Hindlimb muscle (tissue), 1 donor: ENCODE data around the gene TMPO. TPM values are rescaled to one million over a fixed set of nuclear protein-coding genes. Genes with fewer than 3 reads are reported as not detected.
"Not testable (repeated sequence)": the region's sequence is repeated elsewhere in the genome, so short reads cannot be mapped to it uniquely, and the experiment has no call there.

Experiments used
- DNase-seq: peaks from one replicate; pipeline ENCODE4 v3.0.0-alpha.2; 2013
- polyA plus RNA-seq: library from polyadenylated mRNA; unstranded; fragments of 120-200 nt; gene quantifications from one replicate; pipeline ENCODE4 v1.2.1, GENCODE V29; 2013; ENCODE audit not compliant: insufficient read length

The TMPO gene
- 72.4 TPM for polyA plus RNA-seq

GRCh38 chr12:98515287-98516110 is at the start of gene TMPO:
TMPO (plus strand) TSS chr12:98515590; CDS start chr12:98515868, 278 bp downstream.
- DNase-seq, result peak; percentile 98

DNA sequence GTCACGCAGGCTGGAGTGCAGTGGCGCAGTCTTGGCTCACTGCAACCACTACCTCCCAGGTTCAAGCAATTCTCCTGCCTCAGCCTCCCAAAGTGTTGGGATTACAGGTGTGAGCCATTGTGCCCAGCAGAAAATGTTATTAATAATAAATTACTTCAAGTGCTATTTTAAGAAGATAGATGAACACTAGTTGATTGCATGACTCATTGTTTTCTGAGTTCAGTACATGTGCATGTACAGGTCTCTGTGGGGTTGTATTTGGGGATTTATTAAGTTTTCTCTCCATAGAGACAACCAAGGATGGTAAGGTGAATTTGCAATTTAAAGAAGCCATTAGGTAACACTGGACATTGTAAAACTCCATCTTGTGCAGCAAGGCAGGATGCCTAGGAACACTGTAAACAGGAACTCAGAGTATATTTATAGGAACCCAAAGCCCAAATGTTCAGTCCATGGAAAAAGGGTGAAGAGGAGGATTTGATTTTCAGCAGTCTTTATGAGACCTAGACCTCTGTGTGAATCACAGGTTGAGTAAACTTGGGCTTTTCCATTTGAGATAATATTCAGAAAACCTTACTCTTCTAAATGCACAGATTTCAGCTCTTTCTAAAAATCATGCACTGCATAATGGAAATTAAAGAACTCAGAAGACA is 49.3 kb upstream of the TMPO start:
- DNase-seq, result no peak

DNA sequence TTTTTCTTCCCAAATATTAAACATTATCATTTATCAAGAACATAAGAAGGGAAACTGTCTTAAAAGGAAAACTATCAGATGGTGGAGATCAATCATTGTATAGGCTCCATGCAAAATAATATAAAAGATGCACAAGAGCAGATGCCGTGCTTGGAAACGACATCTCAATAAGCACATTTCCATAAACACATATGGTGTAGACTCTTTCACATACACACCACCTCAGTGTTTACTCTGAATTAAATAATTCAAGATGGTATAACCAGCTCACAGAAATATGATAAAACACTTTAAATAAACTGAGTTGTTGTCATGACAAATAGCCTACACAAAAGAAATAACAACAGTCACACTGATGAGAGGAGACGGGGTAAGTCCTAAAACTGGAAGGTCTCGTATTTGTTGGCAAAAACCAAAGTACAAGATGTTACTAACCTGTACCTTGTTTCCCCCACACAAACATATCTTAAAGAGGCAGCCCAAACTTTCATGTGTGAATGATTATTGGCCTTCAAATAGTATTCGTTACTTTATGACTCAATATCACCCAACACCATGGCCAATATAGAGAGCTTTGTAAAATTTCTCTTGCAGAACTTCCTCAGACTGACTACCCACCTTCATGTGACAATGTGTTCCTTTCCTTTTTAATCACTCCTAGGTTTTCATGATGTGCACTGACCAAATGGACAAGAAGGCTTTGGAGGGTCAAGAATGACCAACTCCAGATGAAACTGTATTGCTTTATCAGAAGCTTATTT is 48.6 kb upstream of the TMPO start:
- no peak for DNase-seq

- DNase-seq, result no peak
These were observed 46.3 kb upstream of the TMPO start for GRCh38 chr12:98469109-98469508.

DNA sequence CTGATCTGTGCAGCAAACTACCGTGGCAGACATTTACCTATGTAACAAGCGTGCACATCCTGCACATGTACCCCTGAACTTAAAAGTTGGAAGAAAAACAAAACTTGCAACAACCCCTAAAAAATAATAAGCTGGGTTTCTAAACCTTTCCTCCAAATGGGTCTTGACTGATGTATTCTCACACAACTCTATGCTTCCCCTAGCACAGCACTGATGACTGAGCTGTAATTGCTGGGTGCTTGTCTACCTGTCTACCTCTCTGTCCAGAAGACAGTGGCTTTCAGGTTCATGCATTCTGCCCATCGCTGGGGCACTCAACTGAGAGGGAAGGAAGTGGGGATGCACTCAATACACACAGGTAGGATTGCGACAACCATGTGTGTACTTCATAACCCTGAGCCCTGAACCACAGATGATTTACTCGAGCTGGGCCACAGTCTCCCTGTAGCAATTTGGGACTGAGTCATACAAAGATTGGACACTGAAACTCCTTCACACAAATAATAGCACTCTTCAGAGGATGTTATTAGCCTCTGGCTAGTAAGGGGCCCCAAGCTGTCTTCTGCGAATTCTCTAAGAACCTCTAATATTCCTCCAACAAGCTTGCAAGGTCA is 44.8 kb upstream of the TMPO start:
- DNase-seq, result no peak

DNA sequence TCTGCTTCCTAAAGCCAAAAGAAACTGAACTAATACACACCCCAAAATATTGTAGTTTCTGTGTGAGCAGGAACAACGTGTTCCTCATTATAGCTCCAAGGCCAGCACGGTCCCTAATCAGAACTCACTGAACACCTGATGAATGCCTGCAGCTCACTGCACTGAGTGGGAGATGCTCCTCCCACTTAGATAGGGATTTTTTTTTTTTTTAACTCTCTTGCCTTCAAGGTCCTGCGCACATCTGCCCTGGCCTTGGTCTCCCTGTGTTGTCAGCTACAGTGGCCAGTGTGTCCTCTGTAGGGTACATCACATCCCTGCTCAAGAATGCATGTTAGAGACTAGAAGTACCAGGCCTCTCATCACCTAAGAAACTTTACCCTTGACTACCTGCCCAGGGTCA is 44.3 kb upstream of the TMPO start:
- no peak for DNase-seq

GRCh38 chr12:98475565-98475908 is 39.9 kb upstream of the TMPO start:
- DNase-seq, result no peak

GRCh38 chr12:98478606-98479005 is 36.8 kb upstream of the TMPO start:
- no peak for DNase-seq

GRCh38 chr12:98483621-98484503 is 31.5 kb upstream of the TMPO start:
- no peak for DNase-seq

GRCh38 chr12:98485792-98486340 is 29.5 kb upstream of the TMPO start:
- DNase-seq, result no peak

DNA sequence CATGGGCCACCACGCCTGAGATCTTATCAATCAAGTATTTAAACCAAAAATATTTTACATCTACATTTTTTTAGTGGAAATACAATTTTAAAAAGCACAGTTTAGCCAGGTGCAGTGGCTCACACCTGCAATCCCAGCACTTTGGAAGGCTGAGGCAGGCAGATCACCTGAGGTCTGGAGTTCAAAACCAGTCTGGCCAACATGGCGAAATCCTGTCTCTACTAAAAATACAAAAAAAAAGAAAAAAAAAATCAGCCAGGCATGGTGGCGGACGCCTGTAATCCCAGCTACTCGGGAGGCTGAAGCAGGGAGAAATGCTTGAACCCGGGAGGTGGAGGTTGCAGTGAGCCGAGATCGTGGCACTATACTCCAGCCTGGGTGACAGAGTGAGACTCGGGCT is 27.0 kb upstream of the TMPO start:
- not testable (repeated sequence) for DNase-seq

DNA sequence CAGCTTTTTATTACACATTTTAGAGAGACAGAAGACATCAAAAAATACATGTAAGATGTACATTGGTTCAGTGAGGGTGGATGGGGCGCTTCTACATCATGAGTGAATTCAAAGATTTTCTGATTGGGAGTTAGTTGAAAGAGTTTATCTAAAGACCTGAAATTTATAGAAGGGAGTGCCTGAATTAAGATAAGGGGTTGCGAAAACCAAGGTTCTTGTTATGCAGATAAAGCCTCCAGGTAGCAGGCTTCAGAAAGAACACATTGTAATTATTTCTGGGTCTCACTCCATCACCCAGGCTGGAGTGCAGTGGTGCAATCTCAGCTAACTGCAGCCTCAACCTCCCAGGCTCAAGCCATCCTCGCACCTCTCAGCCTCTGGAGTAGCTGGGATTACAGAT is 26.2 kb upstream of the TMPO start:
- DNase-seq, result no peak

DNA sequence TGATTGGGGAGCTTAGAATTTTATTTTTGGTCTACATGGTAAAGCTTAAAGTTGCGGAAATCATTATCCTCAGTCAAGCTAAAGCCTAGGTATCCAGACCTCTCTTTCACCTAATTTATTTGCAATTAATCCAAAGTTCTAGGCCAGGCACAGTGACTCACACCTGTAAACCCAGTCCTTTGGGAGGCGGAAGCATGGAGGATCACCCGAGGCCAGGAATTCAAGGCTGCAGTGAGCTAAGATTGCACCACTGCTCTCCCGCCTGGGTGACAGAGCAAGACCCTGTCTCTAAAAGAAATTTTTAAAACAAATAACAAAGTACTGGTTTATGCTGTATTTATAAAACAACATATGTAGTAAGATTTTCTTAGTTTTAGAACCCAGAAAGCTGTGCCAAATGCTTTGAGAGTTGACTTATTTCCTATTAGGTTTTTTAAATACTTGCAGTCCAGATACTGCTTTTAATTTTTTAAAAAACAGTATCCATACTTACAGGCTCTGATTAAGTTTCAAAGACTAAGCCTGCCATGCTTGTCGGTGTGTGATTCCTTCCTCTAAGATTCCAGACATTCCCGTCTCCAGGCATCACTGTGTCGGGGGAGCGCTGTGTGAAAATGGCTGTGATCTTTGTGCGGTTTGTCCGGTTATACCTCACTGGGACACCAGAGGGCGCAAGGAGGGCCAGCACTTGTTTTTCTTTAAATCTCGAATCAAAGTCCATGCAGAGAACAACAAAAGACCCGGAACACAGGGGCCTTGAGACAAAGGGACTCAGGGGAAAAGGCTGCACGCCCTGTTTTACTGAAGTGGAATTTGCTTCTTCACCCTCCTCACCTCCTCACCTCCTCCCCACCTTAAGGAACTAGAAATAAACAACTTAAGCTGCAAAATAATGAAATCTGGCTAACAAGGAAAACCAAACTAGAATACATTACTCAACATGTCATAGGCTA is 24.6 kb upstream of the TMPO start:
- DNase-seq, result peak; percentile 88

DNA sequence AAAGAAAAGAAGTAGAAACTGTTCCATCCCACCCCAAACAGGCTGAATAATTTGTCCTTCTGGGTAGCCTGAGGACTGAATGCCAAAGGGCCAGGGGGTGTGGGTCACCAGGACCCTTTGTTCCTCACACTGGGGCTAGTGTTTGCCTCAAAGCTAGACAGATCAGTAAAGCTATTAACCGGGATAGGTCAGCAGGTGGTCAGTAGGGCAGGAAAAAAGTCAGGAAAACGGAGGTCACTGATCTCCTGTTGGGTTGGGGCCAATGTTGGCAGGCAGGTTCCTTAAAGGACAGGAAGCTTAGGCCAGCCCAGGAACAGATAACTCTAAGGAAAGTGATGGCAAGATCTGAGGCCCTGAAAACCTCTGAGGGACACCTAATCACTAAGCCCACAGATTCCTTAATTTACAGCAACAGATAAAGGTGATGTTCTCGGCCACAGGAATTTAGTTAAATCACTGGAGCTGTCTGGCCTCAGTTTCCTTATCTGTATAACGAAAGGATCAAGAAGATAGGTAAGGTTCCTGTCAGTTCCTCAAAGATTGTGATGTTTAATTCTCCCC is 22.7 kb upstream of the TMPO start:
- DNase-seq, result no peak

DNA sequence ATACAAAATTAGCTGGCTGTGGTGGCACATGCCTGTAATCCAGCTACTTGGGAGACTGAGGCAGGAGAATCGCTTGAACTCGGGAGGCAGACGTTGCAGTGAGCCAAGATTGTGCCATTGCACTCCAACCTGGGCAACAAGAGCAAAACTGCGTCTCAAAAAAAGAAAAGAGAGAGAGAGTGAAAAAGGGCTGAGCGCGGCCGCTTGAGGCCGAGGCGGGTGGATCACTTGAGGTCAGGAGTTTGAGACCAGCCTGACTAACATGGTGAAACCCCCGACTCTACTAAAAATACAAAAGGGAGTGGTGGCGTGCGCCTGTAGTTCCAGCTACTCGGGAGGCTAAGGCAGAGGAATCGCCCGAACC is 14.1 kb upstream of the TMPO start:
- not testable (repeated sequence) for DNase-seq

DNA sequence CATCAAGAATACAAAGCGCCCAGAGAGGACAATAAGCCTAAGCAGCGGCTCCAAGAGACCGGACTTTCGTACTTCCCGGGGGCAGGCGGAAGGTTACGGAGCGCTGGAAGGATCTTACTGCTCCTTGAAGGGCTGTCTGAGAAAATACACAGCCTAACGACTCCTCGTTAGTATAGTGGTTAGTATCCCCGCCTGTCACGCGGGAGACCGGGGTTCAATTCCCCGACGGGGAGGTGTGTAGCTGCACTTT is 12.1 kb upstream of the TMPO start:
- DNase-seq, result peak; percentile 97

GRCh38 chr12:98503592-98504367 is 11.6 kb upstream of the TMPO start:
- DNase-seq, result peak; percentile 96

DNA sequence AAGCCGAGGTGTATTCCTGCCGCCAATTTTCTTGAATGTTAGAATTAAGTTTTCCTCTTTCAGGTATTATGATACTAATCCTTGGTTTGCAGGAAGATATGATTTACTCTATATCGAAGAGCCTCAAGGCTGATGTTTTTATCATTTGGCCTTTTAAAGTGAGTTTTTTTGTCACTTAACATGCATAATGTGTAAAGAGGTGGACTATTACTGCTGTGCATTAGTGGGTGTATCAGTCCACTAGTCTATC is 11.1 kb upstream of the TMPO start:
- no peak for DNase-seq

- DNase-seq, result no peak
These were observed 6.3 kb upstream of the TMPO start for GRCh38 chr12:98509063-98509462.

DNA sequence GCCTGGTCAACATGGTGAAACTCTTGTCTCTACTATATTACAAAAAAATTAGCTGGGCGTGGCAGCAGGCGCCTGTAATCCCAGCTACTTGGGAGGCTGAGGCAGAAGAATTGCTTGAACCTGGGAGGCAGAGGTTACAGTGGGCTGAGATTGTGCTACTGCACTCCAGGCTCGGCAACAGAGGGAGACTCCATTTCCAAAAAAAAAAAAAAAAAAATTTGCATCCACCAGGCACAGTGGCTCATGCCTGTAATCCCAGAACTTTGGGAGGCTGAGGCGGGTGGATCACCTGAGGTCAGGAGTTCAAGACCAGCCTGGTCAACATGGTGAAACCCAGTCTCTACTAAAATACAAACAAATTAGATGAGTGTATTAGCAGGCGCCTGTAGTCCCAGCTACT is 3.6 kb upstream of the TMPO start:
- not testable (repeated sequence) for DNase-seq
